Astrocyte of the hippocampus (primary cell): Measurements from ENCODE around the gene TXNL1.

Experiments used
- DNase-seq: peaks from one replicate; pipeline ENCODE4 v3.0.0; 2011; ENCODE audit warnings: low read depth, low spot score

TXNL1 gene

GRCh38 chr18:56570978-56571377, 67.4 kb downstream of the TXNL1 start:
- no peak for DNase-seq

GRCh38 chr18:56569416-56569815, 69.0 kb downstream of the TXNL1 start:
- DNase-seq, result no peak

GRCh38 chr18:56568986-56569385, 69.4 kb downstream of the TXNL1 start:
- no peak for DNase-seq

- DNase-seq, result peak; percentile 22
Observed at GRCh38 chr18:56565551-56566345, 72.6 kb downstream of the TXNL1 start.

GRCh38 chr18:56565046-56565445, 73.3 kb downstream of the TXNL1 start:
- DNase-seq, result no peak

- DNase-seq, result no peak
Observed at GRCh38 chr18:56563568-56563967, 74.8 kb downstream of the TXNL1 start.

- no peak for DNase-seq
Observed at GRCh38 chr18:56562479-56562878, 75.9 kb downstream of the TXNL1 start.

- DNase-seq, result no peak
Observed at GRCh38 chr18:56560992-56561391, 77.4 kb downstream of the TXNL1 start.

- peak; percentile 17 for DNase-seq
Observed at GRCh38 chr18:56559044-56559443, 79.3 kb downstream of the TXNL1 start.

GRCh38 chr18:56556907-56557306, 81.5 kb downstream of the TXNL1 start:
- DNase-seq, result no peak

GRCh38 chr18:56550121-56550520, 88.3 kb downstream of the TXNL1 start:
- DNase-seq, result no peak
